ENCODE data around the gene TMEM255B. TPM values are rescaled to one million over a fixed set of nuclear protein-coding genes. Genes with fewer than 3 reads are reported as not detected.

The TMEM255B gene
- total RNA-seq, 1 experiment from 2014 or later, result 2.8 TPM

- H2BK120ac ChIP-seq (ENCODE audit: low read depth, low read length, poor library complexity, severe bottlenecking), result no peak overlapping the region
- H3T11ph ChIP-seq (ENCODE audit: low read length), result no peak overlapping the region
- no peak overlapping the region for H3K9ac ChIP-seq (ENCODE audit: extremely low read depth, insufficient read length, low read length)
- H3K36me3 Mint-ChIP-seq (ENCODE audit: insufficient read depth in 1 of 3, low read depth in 3 of 3), result no peaks in the 10 kb centered on the region; a peak in 2 of 7 replicates
- no peak for TF ChIP-seq CTCF (conservative IDR thresholded peaks at IDR 0.05)
- no peak overlapping the region for H4K5ac ChIP-seq (ENCODE audit: insufficient read length, low read depth, low read length)
- H2BK5ac ChIP-seq (ENCODE audit: insufficient read length, low read length), result no peak overlapping the region
- H3K27ac ChIP-seq (ENCODE audit: insufficient read length, low read depth, low read length), result no peak overlapping the region
- no peaks in the 10 kb centered on the region for H3K23me2 ChIP-seq (ENCODE audit: insufficient read length, low read depth, low read length, poor library complexity, severe bottlenecking)
- DNase-seq, result no peak
- no peaks in the 10 kb centered on the region for H3K9me3 ChIP-seq (ENCODE audit: control insufficient read depth, low read depth, low read length)
- no peak overlapping the region for H3K56ac ChIP-seq (ENCODE audit: insufficient read length, low read depth, low read length)
- H3K4me3 Mint-ChIP-seq, result no peak overlapping the region
- H3K4me2 ChIP-seq (ENCODE audit: insufficient read depth, insufficient read length, low read length), result no peak overlapping the region
- H3K4ac ChIP-seq (ENCODE audit: low read depth, low read length), result no peak overlapping the region
- no peaks in the 10 kb centered on the region for H3K27me3 ChIP-seq (ENCODE audit: insufficient read depth, low read length)
- no peaks in the 10 kb centered on the region for H3K79me1 ChIP-seq (ENCODE audit: insufficient read depth, low read depth, low read length, poor library complexity, severe bottlenecking)
- no peak overlapping the region for H4K91ac ChIP-seq (ENCODE audit: insufficient read length, low read depth, low read length)
- WGBS (ENCODE audit: extremely low coverage, insufficient read length, low lambda C conversion rate), result no CpG with 5 or more reads among the region's 5 CpGs
- peaks cover 8% of the 10 kb centered on the region; the same call in 1 of the 2 replicates for H3K27me3 Mint-ChIP-seq (ENCODE audit: low read depth)
- no peaks in the 10 kb centered on the region for H3K79me2 ChIP-seq (ENCODE audit: insufficient read depth, low read length)
- no peak overlapping the region for H2BK15ac ChIP-seq (ENCODE audit: low read depth, low read length)
- no peak overlapping the region for H3K27ac Mint-ChIP-seq
- no peak overlapping the region for H2AK5ac ChIP-seq (ENCODE audit: insufficient read length, low read length)
- H2BK12ac ChIP-seq (ENCODE audit: insufficient read length, low read depth, low read length), result no peak overlapping the region
- peaks cover 0 to 4% of the 10 kb centered on the region in 2 experiments; a peak in 2 of 4 replicates for H3K4me1 Mint-ChIP-seq
- H3K9me3 Mint-ChIP-seq, result peaks cover 0 to 4% of the 10 kb centered on the region in 2 experiments; a peak in 2 of 5 replicates
- H2AFZ ChIP-seq (ENCODE audit: low read length), result no peak overlapping the region
- no peak overlapping the region for H3K14ac ChIP-seq (ENCODE audit: insufficient read depth, low read length)
- no peak overlapping the region for H3K23ac ChIP-seq (ENCODE audit: insufficient read length, low read depth, low read length)
- no peak overlapping the region for H3K18ac ChIP-seq (ENCODE audit: insufficient read length, low read depth, low read length)
- H2BK20ac ChIP-seq (ENCODE audit: low read depth, low read length, poor library complexity, severe bottlenecking), result no peak overlapping the region
- no peak overlapping the region for H4K8ac ChIP-seq (replicated peaks; ENCODE audit: insufficient read length, low read depth, low read length)
- H3K4me1 ChIP-seq (ENCODE audit: insufficient read depth, low read length), result no peaks in the 10 kb centered on the region
- H4K20me1 ChIP-seq (ENCODE audit: control insufficient read depth, insufficient read depth, insufficient read length), result no peaks in the 10 kb centered on the region
Observed at GRCh38 chr13:113770937-113771336, 11.9 kb downstream of the TMEM255B start.

Data from H9 (cell line).